Measurements from ENCODE around the gene TRIM33. TPM values are rescaled to one million over a fixed set of nuclear protein-coding genes. Genes with fewer than 3 reads are reported as not detected.

The TRIM33 gene
- total and polyA plus RNA-seq, 4 donors, result 9.5 to 102 (median 18.8) TPM

GRCh38 chr1:114479134-114479533, 31.9 kb downstream of the TRIM33 start:
- Histone ChIP-seq H3K4me3 (no peak overlapping the region), H3K27ac (ENCODE audit: low read depth in 1 of 2, low read length in 1 of 2) (no peak overlapping the region), H3K9ac (ENCODE audit: insufficient read depth in 1 of 2, low read length in 2 of 2) (no peak overlapping the region), H3K27me3 (ENCODE audit: control insufficient read depth in 3 of 3, insufficient read depth in 3 of 3, low read length in 2 of 3) (no peaks in the 10 kb centered on the region), H3K4me1 (ENCODE audit: control insufficient read depth in 5 of 5, insufficient read depth in 5 of 5, low read length in 5 of 5) (peaks cover 0 to 4% (median 0%) of the 10 kb centered on the region in 5 donors), H3K9me3 (ENCODE audit: control insufficient read depth in 4 of 4, insufficient read depth in 3 of 4, low read length in 3 of 4) (peaks cover 0 to 4% (median 0%) of the 10 kb centered on the region in 4 donors), H3K36me3 (ENCODE audit: control insufficient read depth in 4 of 4, insufficient read depth in 4 of 4, low read length in 4 of 4) (no peaks in the 10 kb centered on the region)
- DNase-seq (no peak), ATAC-seq (ENCODE audit: insufficient read depth, low FRiP score) (no peak)
- 94 to 97% methylated on average over 2 of the region's 2 CpGs for WGBS, 2 donors
- TF ChIP-seq CTCF (IDR thresholded peaks at IDR 0.05; ENCODE audit: control extremely low read depth, extremely low read depth), result no peak

GRCh38 chr1:114473796-114474195, 37.2 kb downstream of the TRIM33 start:
- no peak for ATAC-seq (ENCODE audit: insufficient read depth, low FRiP score)

GRCh38 chr1:114472408-114472807, 38.6 kb downstream of the TRIM33 start:
- no peak overlapping the region for H3K9ac ChIP-seq (ENCODE audit: insufficient read depth in 1 of 2, low read length in 2 of 2)

More at GRCh38 chr1:114473796-114474195, 37.2 kb downstream of the TRIM33 start:
- Histone ChIP-seq H3K4me1 (ENCODE audit: control insufficient read depth in 5 of 5, insufficient read depth in 5 of 5, low read length in 5 of 5) (peaks cover 0 to 8% (median 6%) of the 10 kb centered on the region in 5 donors), H3K27me3 (ENCODE audit: control insufficient read depth in 3 of 3, insufficient read depth in 3 of 3, low read length in 2 of 3) (no peaks in the 10 kb centered on the region), H3K9ac (ENCODE audit: insufficient read depth in 1 of 2, low read length in 2 of 2) (no peak overlapping the region), H3K36me3 (ENCODE audit: control insufficient read depth in 4 of 4, insufficient read depth in 4 of 4, low read length in 4 of 4) (no peaks in the 10 kb centered on the region), H3K9me3 (ENCODE audit: control insufficient read depth in 4 of 4, insufficient read depth in 3 of 4, low read length in 3 of 4) (no peaks in the 10 kb centered on the region), H3K4me3 (no peak overlapping the region), H3K27ac (ENCODE audit: low read depth in 1 of 2, low read length in 1 of 2) (no peak overlapping the region)
- no peak for DNase-seq
- TF ChIP-seq CTCF (IDR thresholded peaks at IDR 0.05; ENCODE audit: control extremely low read depth, extremely low read depth), result no peak
- WGBS, 2 donors, result 96 to 97% methylated on average over 6 of the region's 6 CpGs

More at GRCh38 chr1:114472408-114472807, 38.6 kb downstream of the TRIM33 start:
- WGBS, 2 donors, result 94 to 96% methylated on average over 3 of the region's 3 CpGs
- DNase-seq (no peak), ATAC-seq (ENCODE audit: insufficient read depth, low FRiP score) (no peak)
- Histone ChIP-seq H3K27ac (ENCODE audit: low read depth in 1 of 2, low read length in 1 of 2) (no peak overlapping the region), H3K27me3 (ENCODE audit: control insufficient read depth in 3 of 3, insufficient read depth in 3 of 3, low read length in 2 of 3) (no peaks in the 10 kb centered on the region), H3K4me1 (ENCODE audit: control insufficient read depth in 5 of 5, insufficient read depth in 5 of 5, low read length in 5 of 5) (peaks cover 0 to 19% (median 9%) of the 10 kb centered on the region in 5 donors), H3K36me3 (ENCODE audit: control insufficient read depth in 4 of 4, insufficient read depth in 4 of 4, low read length in 4 of 4) (no peaks in the 10 kb centered on the region), H3K4me3 (no peak overlapping the region), H3K9me3 (ENCODE audit: control insufficient read depth in 4 of 4, insufficient read depth in 3 of 4, low read length in 3 of 4) (no peaks in the 10 kb centered on the region)
- no peak for TF ChIP-seq CTCF (IDR thresholded peaks at IDR 0.05; ENCODE audit: control extremely low read depth, extremely low read depth)

All from lung (tissue), 12 donors.